ENCODE measurements around the gene MST1.

Gene MST1

DNA sequence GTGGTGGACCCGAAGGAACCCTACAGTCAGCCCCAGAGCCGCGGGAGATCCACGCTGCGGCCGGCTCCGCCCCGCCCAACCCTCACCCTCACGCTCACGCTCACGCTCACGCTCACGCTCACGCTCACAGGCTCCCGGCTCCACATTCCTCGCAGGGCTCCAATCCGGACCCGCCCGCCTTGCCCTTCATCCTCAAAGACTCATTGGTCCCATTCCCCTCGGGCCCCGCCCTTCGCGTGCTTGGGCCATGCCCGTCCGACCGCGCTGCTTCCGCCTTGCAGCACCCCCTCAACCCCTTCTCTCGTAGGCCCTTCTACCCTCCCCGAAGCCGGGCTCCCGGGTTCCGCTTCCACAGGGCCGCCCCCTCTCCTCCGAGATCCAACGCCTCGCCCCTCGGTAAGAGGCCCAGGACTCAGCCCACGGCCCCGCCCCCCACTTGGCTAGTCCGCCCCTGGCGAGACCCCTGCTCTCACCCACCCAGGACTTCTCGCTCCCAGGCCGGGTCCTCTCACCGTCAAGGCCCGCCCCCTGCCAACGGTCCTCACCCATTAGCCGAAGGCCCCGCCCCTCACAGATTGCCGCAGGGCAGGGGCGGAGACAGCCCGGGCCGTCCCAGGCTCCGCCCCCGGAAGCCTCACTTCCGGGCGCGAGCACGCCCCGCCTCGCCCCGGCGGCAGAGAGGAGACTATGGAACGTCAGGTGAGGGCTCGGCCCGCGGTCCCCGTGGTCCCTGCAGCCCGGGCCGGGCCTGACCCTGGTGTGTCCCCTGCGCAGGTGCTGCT, 15.4 kb downstream of the MST1 start, which contains the start of gene APEH:
TSS of gene APEH (plus strand) at position 637 of the 782 bp plus-strand sequence. CDS start at position 688, 51 bp downstream.
- DNase-seq: no peak

DNA sequence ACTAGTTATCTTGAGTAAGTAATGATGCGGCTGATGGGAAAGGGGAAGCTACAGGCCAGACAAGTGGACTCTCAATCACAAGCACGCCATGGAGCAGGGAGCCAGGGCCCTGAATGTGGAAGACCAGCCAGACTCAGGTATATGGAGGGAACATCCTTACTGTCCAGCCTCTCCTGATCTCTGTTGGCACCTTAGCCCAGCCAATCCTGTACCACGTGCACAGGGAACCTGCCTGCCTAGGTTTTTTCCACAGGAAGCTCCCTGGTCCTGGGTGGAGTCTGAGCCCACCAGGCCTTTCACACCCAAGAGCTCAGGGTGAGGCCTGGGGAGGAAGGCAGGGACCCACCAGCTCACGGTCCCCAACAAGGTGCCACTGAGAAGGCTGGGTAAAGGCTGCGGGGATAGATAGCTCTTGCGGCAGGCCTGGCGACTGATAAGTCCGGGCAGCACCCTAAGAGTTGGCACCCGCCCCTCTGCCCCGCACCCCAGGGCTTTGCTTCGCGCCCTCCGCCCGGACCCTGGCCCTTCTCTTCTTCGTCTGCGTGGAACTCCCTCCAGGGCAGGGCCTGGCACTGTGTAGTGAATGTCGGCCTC, 16.1 kb downstream of the MST1 start:
- DNase-seq: no peak

- no peak for DNase-seq
These were observed 17.7 kb downstream of the MST1 start for GRCh38 chr3:49671291-49672288.

GRCh38 chr3:49670940-49671290, 18.4 kb downstream of the MST1 start:
- DNase-seq: no peak

DNA sequence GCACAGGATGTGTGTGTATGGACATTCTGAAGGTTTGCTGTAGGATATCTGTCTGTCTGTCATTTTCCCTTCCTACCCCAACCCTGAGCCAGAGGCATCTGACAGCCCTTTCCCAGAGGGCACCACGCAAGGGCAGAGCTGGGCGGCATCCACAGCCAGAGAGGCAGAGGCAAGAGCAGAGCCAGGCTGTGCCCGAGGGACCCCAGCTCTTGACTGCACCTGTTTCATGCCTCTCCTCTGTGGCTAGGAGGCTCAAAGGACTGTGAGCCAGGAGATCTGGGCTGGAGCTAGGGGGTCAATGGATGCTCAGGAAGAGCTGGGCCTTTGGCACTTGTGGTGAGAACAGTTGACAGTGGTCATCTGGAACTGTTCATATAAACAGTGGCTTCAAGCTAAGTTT, 19.9 kb downstream of the MST1 start:
- no peak for DNase-seq

DNA sequence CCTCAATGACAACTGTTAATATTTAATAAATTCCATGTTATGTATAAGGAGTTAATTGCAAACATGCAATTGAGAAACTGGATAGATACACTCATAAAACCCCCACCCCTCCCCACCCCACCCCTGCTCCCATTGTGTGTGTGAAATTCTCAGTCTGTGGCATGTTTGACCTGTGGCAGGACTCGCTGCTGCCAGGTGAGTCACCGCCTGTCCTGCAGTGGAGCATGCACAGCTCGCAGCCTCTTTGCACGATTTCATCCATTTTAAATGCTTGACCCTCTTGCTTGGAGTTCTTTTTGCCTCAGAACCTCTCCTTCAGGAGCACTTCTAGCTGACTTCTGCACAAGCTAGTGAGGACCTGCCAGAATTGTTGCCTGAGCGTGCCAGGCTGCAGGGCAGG, 20.4 kb downstream of the MST1 start:
- no peak for DNase-seq

DNA sequence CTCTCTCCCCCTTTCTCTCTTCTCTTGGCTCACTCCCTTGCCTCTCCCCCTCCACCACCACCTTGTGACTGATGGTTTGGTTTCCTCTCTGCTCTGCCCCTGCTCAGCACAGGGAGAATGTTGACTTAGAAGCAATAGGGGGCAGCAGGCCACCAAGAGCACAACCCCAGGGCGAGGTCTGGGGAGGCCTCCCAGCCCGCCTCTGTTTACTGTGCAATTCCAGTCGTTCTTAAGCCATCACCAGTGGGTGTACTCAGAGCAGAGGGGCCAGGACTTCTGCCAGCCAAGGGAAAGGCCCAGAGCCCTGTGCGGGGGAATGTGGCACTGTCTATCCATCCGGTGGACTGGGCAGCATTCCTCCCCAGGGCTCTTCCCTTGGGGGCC, 20.9 kb downstream of the MST1 start:
- no peak for DNase-seq

DNA sequence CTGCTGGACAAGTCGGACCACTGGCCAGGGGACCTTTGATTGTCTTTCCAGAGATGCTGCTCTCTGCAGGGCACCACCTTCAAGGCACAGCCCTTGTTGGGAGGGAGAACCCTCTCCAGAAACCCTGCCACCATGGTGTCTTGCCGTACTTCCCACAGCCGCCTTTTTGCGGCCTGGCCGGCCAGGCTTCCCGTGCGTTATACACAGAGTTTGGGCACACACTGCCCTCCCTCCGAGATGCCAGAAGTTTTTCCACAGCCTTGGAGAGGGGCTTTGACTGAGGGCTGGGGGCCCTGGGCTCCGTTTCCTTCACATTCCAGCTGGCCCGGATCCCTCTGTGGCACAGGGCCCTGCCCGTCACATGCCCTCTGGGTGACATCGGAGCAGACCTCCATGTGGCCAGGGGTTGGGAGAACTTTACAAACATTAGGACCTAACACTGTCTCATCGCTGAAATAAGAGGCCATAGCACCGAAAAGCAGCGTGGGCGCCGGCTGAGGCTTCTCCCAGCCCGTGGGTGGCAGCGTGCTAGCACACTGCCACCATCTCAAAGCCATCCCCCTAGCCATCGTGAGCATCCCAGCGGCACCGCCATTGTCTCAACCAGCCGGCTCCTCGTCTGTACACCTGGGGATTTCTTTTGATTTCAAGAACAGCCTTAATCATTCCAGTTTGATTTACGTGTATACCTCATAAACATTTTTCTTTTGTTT, 21.4 kb downstream of the MST1 start:
- DNase-seq: no peak

- no peak for DNase-seq
These were observed 22.7 kb downstream of the MST1 start for GRCh38 chr3:49666592-49666991.

DNA sequence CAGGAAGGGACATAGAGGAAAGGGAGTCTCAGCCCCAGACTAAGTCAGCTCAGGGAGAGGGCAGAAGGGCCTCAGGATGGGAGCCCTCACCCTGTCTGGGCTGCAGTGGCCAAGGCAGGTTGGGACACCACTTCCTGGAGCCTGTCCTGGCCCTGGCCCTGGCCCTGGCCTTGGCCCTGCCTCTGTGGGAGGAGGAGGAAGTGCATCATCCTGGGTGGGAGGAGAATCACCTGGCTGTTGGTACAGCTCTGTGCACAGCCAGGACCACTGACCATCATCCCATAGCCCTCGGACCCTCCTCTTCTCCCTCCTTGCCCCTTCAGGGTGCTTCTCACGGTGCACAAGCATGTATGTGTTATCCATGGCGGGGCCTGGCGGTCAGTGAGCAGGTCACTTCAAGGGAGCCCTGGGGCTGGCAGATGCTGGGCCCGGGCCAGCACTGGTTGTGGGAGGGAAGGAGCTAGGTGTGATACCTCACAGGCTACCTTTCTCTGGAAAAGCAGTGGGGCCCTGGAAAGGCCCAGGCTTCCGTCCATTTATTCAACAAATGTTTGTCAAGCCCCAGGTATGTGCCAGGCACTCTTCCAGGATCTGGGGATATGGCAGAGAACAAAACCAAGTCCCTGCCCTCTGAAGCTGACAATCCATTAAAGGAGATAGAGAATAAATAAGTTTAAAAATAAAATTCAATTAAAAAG, 23.3 kb downstream of the MST1 start:
- DNase-seq: no peak

DNA sequence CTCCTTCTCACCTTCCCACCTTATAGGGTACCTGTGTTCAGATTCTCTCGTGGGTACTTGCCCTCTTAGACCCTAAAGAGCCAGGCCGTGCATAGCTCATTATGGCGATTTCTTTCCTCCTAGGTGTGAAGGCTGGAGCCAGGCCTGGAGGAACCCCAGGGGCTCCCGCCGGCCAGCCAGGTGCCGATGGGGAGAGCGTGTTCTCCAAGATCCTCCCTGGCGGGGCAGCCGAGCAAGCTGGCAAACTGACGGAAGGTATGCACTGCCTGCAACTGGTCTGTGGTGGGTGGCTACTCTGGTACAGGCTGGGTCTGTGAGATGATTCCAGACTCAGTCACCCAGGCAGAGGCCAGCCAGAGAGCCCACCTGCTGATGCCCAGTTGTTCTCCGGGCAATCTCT, 25.0 kb downstream of the MST1 start:
- DNase-seq: no peak

DNA sequence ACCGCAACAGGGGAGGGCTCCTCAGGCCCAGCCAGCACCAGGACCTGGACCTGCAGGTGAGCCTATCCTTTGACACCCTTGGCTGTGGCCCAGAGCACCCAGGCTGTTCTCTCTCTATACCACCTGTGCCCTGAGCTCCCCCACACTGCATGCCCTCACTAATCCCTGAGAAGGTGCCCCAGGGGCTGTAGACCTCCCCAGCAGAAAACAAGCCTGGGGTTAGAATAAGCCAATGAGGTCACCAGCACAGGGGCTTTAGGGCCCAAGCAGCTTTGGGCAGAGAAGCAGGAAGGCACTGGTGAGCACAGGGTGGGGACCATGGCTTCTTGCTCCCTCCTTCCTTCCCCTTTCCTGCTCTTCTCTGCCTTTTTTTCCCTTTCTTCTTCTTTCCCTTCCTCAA, 25.4 kb downstream of the MST1 start:
- DNase-seq: no peak

DNA sequence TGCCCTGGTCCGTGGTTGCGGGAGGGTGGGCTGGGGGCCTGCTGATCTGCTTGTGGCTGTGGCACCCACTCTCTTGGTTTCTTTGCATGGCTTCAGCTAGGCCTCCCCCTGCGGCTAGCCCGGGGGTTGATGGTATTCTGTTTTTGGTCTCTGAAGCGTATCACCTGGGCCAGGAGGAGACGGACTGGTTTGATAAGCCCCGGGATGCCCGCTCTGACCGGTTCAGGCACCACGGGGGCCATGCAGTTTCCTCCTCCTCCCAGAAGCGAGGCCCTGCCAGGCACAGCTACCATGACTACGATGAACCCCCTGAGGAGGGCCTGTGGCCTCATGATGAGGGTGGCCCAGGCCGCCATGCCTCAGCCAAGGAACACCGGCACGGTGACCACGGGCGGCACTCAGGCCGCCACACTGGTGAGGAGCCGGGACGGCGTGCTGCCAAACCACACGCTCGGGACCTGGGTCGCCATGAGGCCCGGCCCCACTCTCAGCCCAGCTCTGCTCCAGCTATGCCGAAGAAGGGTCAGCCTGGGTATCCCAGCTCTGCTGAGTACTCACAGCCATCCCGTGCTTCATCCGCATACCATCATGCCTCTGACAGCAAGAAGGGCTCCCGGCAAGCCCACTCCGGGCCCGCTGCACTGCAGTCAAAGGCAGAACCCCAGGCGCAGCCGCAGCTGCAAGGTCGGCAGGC, 26.4 kb downstream of the MST1 start:
- no peak for DNase-seq

DNA sequence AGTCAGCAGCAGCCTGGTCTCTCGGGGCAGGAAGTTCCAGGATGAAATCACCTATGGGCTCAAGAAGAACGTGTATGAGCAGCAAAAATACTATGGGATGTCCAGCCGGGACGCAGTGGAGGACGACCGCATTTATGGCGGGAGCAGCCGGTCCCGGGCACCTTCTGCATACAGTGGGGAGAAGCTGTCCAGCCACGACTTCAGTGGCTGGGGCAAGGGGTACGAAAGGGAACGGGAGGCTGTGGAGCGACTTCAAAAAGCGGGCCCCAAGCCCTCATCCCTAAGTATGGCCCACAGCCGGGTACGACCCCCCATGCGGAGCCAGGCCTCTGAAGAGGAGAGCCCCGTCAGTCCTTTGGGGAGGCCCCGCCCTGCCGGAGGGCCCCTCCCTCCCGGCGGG, 27.3 kb downstream of the MST1 start:
- no peak for DNase-seq

DNA sequence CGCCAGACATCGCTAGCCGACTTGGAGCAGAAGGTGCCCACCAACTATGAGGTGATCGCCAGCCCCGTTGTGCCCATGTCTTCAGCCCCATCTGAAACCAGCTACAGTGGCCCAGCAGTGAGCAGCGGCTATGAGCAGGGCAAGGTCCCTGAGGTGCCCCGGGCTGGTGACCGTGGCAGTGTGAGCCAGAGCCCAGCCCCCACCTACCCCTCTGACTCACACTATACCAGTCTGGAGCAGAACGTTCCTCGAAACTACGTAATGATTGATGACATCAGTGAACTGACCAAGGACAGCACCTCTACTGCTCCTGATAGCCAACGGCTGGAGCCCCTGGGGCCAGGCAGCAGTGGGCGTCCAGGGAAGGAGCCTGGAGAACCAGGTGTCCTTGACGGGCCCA, 28.0 kb downstream of the MST1 start:
- no peak for DNase-seq

- no peak for DNase-seq
These were observed 29.5 kb downstream of the MST1 start for GRCh38 chr3:49659756-49660155.

DNA sequence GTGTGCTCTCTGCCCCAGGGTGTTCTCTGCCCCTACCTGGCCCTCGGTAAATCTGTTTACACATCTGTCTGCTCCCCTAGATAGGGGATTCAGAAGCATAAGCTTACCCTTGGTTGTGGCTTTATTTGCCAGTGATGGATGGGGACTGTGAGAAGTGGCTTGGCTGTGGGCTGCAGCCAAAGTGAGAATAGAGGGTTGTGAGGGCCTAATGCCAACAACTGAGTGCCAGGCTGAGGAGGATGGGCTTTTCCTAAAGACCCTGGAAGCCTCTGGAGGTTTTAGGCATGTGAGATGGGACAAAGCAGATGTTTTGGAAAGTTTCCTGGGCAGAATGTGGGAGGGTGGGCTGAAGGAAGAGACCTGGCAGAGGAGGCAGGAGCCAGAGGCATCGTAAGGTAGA, 30.6 kb downstream of the MST1 start:
- no peak for DNase-seq

DNA sequence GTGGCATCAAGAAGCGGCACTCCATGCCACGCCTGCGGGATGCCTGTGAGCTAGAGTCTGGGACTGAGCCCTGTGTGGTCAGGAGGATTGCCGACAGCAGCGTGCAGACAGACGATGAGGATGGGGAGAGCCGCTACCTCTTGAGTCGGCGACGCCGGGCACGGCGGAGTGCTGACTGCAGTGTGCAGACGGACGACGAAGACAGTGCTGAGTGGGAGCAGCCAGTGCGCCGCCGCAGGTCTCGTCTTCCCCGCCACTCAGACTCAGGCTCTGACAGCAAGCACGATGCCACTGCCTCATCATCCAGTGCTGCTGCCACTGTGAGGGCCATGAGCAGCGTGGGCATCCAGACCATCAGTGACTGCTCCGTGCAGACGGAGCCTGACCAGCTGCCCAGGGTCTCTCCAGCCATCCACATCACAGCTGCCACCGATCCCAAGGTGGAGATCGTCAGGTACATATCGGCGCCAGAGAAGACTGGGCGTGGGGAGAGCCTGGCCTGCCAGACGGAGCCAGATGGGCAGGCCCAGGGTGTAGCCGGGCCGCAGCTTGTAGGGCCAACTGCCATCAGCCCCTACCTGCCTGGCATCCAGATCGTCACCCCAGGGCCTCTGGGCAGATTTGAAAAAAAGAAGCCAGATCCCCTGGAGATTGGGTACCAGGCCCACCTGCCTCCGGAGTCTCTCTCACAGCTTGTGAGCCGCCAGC, 31.9 kb downstream of the MST1 start:
- DNase-seq: no peak

GRCh38 chr3:49656541-49657112, 32.6 kb downstream of the MST1 start:
- DNase-seq: no peak

GRCh38 chr3:49655731-49656285, 33.5 kb downstream of the MST1 start:
- DNase-seq: no peak
